ENCODE results near the gene CACNA1C. TPM values are rescaled to one million over a fixed set of nuclear protein-coding genes. Genes with fewer than 3 reads are reported as not detected.
"Not testable (repeated sequence)": the region's sequence is repeated elsewhere in the genome, so short reads cannot be mapped to it uniquely, and the experiment has no call there.

Gene CACNA1C
- total RNA-seq, 1 experiment from 2014 or later: 1.1 TPM

- no peak overlapping the region for H3K4me2 ChIP-seq (ENCODE audit: insufficient read depth, insufficient read length, low read length)
- H2BK15ac ChIP-seq (ENCODE audit: low read depth, low read length): no peak overlapping the region
- no peak overlapping the region for H2BK120ac ChIP-seq (ENCODE audit: low read depth, low read length, poor library complexity, severe bottlenecking)
- no peak overlapping the region for H3K9ac ChIP-seq (ENCODE audit: extremely low read depth, insufficient read length, low read length)
- H3K18ac ChIP-seq (ENCODE audit: insufficient read length, low read depth, low read length): no peak overlapping the region
- no peak overlapping the region for H2AK5ac ChIP-seq (ENCODE audit: insufficient read length, low read length)
- H3K27me3 ChIP-seq (ENCODE audit: insufficient read depth, low read length): no peaks in the 10 kb centered on the region
- H3K9me3 Mint-ChIP-seq: peaks cover 3 to 6% of the 10 kb centered on the region in 2 experiments
- H3K4me1 ChIP-seq (ENCODE audit: insufficient read depth, low read length): peaks cover 6% of the 10 kb centered on the region
- no peaks in the 10 kb centered on the region for H3K9me3 ChIP-seq (ENCODE audit: control insufficient read depth, low read depth, low read length)
- H3K79me2 ChIP-seq (ENCODE audit: insufficient read depth, low read length): no peaks in the 10 kb centered on the region
- no peak overlapping the region for H3K4ac ChIP-seq (ENCODE audit: low read depth, low read length)
- H3K27ac Mint-ChIP-seq: no peak overlapping the region
- H4K8ac ChIP-seq (replicated peaks; ENCODE audit: insufficient read length, low read depth, low read length): no peak overlapping the region
- H4K91ac ChIP-seq (ENCODE audit: insufficient read length, low read depth, low read length): no peak overlapping the region
- DNase-seq: peak; percentile 69
- no peak overlapping the region for H2BK12ac ChIP-seq (ENCODE audit: insufficient read length, low read depth, low read length)
- no peak overlapping the region for H2BK20ac ChIP-seq (ENCODE audit: low read depth, low read length, poor library complexity, severe bottlenecking)
- peaks cover 3% of the 10 kb centered on the region; the same call in 1 of the 2 replicates for H3K27me3 Mint-ChIP-seq (ENCODE audit: low read depth)
- no peak overlapping the region for H2BK5ac ChIP-seq (ENCODE audit: insufficient read length, low read length)
- no peaks in the 10 kb centered on the region for H3K23me2 ChIP-seq (ENCODE audit: insufficient read length, low read depth, low read length, poor library complexity, severe bottlenecking)
- H3K79me1 ChIP-seq (ENCODE audit: insufficient read depth, low read depth, low read length, poor library complexity, severe bottlenecking): no peaks in the 10 kb centered on the region
- no CpG with 5 or more reads among the region's 12 CpGs for WGBS (ENCODE audit: extremely low coverage, insufficient read length, low lambda C conversion rate)
- H3K14ac ChIP-seq (ENCODE audit: insufficient read depth, low read length): no peak overlapping the region
- H3K4me3 Mint-ChIP-seq: no peak overlapping the region
- H3K4me1 Mint-ChIP-seq: peaks cover 21 to 36% of the 10 kb centered on the region in 2 experiments
- TF ChIP-seq CTCF (conservative IDR thresholded peaks at IDR 0.05): no peak
- no peak overlapping the region for H3T11ph ChIP-seq (ENCODE audit: low read length)
- H3K36me3 Mint-ChIP-seq (ENCODE audit: insufficient read depth in 1 of 3, low read depth in 3 of 3): peaks cover 2 to 5% (median 2%) of the 10 kb centered on the region in 3 experiments; a peak in 6 of 7 replicates
- H3K27ac ChIP-seq (ENCODE audit: insufficient read length, low read depth, low read length): no peak overlapping the region
- no peak overlapping the region for H4K5ac ChIP-seq (ENCODE audit: insufficient read length, low read depth, low read length)
- no peak overlapping the region for H3K23ac ChIP-seq (ENCODE audit: insufficient read length, low read depth, low read length)
- no peak overlapping the region for H3K56ac ChIP-seq (ENCODE audit: insufficient read length, low read depth, low read length)
- no peak overlapping the region for H2AFZ ChIP-seq (ENCODE audit: low read length)
- H4K20me1 ChIP-seq (ENCODE audit: control insufficient read depth, insufficient read depth, insufficient read length): no peaks in the 10 kb centered on the region
Observed at GRCh38 chr12:2683283-2684025, 630.7 kb downstream of the CACNA1C start.

GRCh38 chr12:2684026-2684325, 631.2 kb downstream of the CACNA1C start:
- H3K79me1 ChIP-seq (ENCODE audit: insufficient read depth, low read depth, low read length, poor library complexity, severe bottlenecking): not testable (repeated sequence)

More at GRCh38 chr12:2684026-2684325, 631.2 kb downstream of the CACNA1C start:
- not testable (repeated sequence) for H3K14ac ChIP-seq (ENCODE audit: insufficient read depth, low read length); H3K27me3 ChIP-seq (ENCODE audit: insufficient read depth, low read length); H3K4me2 ChIP-seq (ENCODE audit: insufficient read depth, insufficient read length, low read length); H3K9me3 ChIP-seq (ENCODE audit: control insufficient read depth, low read depth, low read length); H2AK5ac ChIP-seq (ENCODE audit: insufficient read length, low read length); H2BK5ac ChIP-seq (ENCODE audit: insufficient read length, low read length); H2BK12ac ChIP-seq (ENCODE audit: insufficient read length, low read depth, low read length); H3T11ph ChIP-seq (ENCODE audit: low read length); H3K23ac ChIP-seq (ENCODE audit: insufficient read length, low read depth, low read length); H3K23me2 ChIP-seq (ENCODE audit: insufficient read length, low read depth, low read length, poor library complexity, severe bottlenecking); H3K27ac ChIP-seq (ENCODE audit: insufficient read length, low read depth, low read length); H4K91ac ChIP-seq (ENCODE audit: insufficient read length, low read depth, low read length); H4K8ac ChIP-seq (replicated peaks; ENCODE audit: insufficient read length, low read depth, low read length); H3K18ac ChIP-seq (ENCODE audit: insufficient read length, low read depth, low read length); H3K4me3 Mint-ChIP-seq; H3K79me2 ChIP-seq (ENCODE audit: insufficient read depth, low read length); H2BK120ac ChIP-seq (ENCODE audit: low read depth, low read length, poor library complexity, severe bottlenecking); H4K20me1 ChIP-seq (ENCODE audit: control insufficient read depth, insufficient read depth, insufficient read length); H3K36me3 Mint-ChIP-seq (ENCODE audit: insufficient read depth in 1 of 3, low read depth in 3 of 3); H4K5ac ChIP-seq (ENCODE audit: insufficient read length, low read depth, low read length); H3K4me1 ChIP-seq (ENCODE audit: insufficient read depth, low read length); H3K4ac ChIP-seq (ENCODE audit: low read depth, low read length); H2BK20ac ChIP-seq (ENCODE audit: low read depth, low read length, poor library complexity, severe bottlenecking); H3K9me3 Mint-ChIP-seq; H3K27ac Mint-ChIP-seq; H2BK15ac ChIP-seq (ENCODE audit: low read depth, low read length); H3K56ac ChIP-seq (ENCODE audit: insufficient read length, low read depth, low read length); H2AFZ ChIP-seq (ENCODE audit: low read length); H3K9ac ChIP-seq (ENCODE audit: extremely low read depth, insufficient read length, low read length); H3K27me3 Mint-ChIP-seq (ENCODE audit: low read depth); DNase-seq
- peaks cover 21 to 36% of the 10 kb centered on the region in 2 experiments for H3K4me1 Mint-ChIP-seq
- no CpG with 5 or more reads among the region's 6 CpGs for WGBS (ENCODE audit: extremely low coverage, insufficient read length, low lambda C conversion rate)

Data from H9 (cell line).